Measurements from ENCODE around the gene SLC5A5.
"Not testable (repeated sequence)": the region's sequence is repeated elsewhere in the genome, so short reads cannot be mapped to it uniquely, and the experiment has no call there.

DNA sequence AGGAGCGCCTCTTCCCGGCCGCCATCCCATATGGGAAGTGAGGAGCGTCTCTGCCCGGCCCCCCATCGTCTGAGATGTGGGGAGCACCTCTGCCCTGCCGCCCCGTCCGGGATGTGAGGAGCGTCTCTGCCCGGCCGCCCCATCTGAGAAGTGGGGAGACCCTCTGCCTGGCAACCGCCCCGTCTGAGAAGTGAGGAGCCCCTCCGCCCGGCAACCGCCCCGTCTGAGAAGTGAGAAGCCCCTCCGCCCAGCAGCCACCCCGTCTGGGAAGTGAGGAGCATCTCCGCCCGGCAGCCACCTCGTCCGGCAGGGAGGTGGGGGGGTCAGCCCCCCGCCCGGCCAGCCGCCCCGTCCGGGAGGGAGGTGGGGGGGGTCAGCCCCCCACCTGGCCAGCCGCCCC is 46.4 kb downstream of the SLC5A5 start:
- not testable (repeated sequence) for TF ChIP-seq YY1 (IDR thresholded peaks at IDR 0.05; ENCODE audit: low read depth, low read length)
- TF ChIP-seq, protein P1, sequence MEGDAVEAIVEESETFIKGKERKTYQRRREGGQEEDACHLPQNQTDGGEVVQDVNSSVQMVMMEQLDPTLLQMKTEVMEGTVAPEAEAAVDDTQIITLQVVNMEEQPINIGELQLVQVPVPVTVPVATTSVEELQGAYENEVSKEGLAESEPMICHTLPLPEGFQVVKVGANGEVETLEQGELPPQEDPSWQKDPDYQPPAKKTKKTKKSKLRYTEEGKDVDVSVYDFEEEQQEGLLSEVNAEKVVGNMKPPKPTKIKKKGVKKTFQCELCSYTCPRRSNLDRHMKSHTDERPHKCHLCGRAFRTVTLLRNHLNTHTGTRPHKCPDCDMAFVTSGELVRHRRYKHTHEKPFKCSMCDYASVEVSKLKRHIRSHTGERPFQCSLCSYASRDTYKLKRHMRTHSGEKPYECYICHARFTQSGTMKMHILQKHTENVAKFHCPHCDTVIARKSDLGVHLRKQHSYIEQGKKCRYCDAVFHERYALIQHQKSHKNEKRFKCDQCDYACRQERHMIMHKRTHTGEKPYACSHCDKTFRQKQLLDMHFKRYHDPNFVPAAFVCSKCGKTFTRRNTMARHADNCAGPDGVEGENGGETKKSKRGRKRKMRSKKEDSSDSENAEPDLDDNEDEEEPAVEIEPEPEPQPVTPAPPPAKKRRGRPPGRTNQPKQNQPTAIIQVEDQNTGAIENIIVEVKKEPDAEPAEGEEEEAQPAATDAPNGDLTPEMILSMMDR (IDR thresholded peaks at IDR 0.05; ENCODE audit: control extremely low read depth in 1 of 3, insufficient read depth in 1 of 3, low read depth in 1 of 3, low read length in 3 of 3): not testable (repeated sequence)
